ENCODE measurements around the gene DCAF6.

DCAF6 gene

DNA sequence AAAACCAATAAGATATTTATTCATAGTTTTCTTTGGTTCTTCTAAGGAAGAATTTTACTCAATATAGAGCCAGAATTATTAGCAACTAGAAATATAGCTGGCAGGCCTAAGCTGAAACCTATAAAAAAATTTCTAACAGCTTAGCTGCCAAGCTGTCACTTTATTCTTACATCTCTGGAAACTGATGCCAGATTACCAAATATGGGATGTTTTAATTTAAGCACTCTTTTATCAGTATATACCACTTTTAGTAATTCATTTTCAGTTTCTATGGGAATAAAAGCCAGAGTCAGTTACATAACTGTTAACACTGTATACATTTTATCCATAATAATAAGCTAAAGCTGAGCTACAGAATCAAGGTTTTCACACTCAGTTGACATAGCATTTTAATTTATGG lies 69.0 kb downstream of the DCAF6 start:
- no peak overlapping the region for H3K4me3 ChIP-seq (ENCODE audit: low read depth, low read length)
- DNase-seq (ENCODE audit: low read depth), result no peak
- TF ChIP-seq, protein P1, sequence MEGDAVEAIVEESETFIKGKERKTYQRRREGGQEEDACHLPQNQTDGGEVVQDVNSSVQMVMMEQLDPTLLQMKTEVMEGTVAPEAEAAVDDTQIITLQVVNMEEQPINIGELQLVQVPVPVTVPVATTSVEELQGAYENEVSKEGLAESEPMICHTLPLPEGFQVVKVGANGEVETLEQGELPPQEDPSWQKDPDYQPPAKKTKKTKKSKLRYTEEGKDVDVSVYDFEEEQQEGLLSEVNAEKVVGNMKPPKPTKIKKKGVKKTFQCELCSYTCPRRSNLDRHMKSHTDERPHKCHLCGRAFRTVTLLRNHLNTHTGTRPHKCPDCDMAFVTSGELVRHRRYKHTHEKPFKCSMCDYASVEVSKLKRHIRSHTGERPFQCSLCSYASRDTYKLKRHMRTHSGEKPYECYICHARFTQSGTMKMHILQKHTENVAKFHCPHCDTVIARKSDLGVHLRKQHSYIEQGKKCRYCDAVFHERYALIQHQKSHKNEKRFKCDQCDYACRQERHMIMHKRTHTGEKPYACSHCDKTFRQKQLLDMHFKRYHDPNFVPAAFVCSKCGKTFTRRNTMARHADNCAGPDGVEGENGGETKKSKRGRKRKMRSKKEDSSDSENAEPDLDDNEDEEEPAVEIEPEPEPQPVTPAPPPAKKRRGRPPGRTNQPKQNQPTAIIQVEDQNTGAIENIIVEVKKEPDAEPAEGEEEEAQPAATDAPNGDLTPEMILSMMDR (IDR thresholded peaks at IDR 0.05; ENCODE audit: low read depth, low read length, missing control alignments), result no peak

DNA sequence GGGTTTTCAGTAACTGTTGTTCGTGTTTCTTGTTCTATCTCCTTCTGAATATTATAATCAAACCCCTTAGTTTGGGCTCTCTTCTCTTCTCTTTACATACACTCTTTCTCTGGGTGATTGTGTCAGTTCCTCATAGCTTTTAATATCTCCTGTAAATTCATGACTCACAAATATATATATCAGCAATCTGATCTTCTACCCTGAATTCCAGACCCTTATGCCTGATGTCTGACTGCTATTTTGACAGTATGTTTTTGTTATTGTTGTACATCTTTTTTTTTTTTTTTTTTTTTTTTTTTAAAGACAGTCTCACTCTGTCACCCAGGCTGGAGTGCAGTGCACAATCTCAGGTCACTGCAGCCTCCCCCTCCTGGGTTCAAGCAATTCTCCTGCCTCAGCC lies 71.2 kb downstream of the DCAF6 start:
- TF ChIP-seq, protein P1 (IDR thresholded peaks at IDR 0.05; ENCODE audit: low read depth, low read length, missing control alignments), result no peak
- no peak overlapping the region for H3K4me3 ChIP-seq (ENCODE audit: low read depth, low read length)
- no peak for DNase-seq (ENCODE audit: low read depth)

DNA sequence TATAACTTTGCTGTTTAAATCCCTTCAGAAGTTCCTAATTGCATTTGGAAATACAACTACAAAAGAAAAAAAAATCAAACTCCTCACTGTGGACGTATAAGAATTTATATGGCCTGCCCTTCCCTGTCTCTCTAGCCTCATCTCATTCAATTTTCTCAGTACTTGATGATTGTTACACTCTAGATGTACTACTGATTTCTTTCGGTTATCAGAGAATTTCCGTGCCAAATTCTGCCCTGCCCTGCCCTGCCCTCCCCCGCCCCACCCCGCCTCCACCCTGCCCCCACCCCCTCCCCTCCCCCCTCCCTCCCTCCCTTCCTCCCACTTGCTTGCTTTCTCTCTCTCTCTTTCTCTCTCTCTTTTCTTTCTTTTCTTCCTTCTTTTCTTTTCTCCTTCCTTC lies 72.1 kb downstream of the DCAF6 start:
- H3K4me3 ChIP-seq (ENCODE audit: low read depth, low read length), result no peak overlapping the region
- no peak for DNase-seq (ENCODE audit: low read depth)
- TF ChIP-seq, protein P1 (IDR thresholded peaks at IDR 0.05; ENCODE audit: low read depth, low read length, missing control alignments), result no peak

DNA sequence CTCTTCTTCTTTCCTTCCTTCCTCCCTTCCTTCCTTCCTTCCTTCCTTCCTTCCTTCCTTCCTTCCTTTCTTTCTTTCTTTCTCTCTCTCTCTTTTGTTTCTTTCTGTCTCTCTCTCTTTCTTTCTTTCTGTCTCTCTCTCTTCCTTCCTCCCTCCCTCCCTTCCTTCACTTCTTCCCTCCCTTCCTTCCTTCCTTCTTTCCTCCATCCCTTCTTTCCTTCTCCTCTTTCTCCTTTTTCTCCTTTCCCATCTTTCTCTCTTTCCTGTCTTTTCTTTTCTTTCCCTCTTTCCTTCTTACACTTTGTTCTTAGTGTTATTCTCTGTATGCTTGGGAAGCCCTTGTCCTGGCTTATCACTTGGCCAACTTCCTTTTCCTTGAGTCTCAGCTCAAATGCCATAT lies 72.8 kb downstream of the DCAF6 start:
- TF ChIP-seq, protein P1 (IDR thresholded peaks at IDR 0.05; ENCODE audit: low read depth, low read length, missing control alignments), result no peak
- H3K4me3 ChIP-seq (ENCODE audit: low read depth, low read length), result no peak overlapping the region
- no peak for DNase-seq (ENCODE audit: low read depth)

DNA sequence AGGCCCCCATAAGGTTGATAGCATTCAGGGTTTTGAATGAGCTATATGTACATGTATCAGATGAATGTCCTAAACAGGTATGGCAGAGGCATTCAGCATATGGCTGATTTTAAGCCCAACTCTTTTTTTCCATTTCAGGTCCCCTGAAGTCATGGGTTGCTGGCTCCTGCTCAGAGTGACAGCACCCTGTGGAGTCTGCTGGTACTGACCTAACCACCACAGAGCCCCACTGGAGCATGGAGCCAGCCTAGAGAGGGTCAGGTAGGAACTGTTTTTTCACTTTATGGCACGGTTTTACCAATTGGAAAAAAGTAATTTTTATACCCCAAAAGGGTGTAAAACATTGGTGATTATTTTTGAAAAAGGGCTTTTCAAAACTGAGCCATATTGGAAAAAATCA lies 82.9 kb downstream of the DCAF6 start:
- DNase-seq (ENCODE audit: low read depth), result no peak
- TF ChIP-seq, protein P1 (IDR thresholded peaks at IDR 0.05; ENCODE audit: low read depth, low read length, missing control alignments), result no peak
- no peak overlapping the region for H3K4me3 ChIP-seq (ENCODE audit: low read depth, low read length)

DNA sequence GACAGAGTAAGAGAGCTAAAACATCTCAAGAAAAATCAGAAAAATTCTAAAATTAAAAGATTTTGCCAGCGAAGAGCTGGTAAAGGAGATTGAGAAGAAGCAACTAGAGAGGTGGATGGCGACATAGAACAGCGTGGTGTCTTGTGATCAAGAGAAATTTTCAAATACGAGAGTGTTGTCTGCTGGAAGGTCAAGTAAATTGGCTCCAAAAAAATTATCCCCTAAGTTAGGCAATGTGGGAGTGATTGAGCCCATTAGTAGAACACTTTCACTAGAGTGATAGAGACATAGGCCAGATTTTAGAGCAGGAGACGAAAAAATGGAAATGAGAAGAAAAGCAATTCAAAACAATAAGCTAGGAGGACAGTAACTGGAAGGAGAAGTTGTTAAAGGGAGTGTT lies 94.7 kb downstream of the DCAF6 start:
- no peak overlapping the region for H3K4me3 ChIP-seq (ENCODE audit: low read depth, low read length)
- no peak for DNase-seq (ENCODE audit: low read depth)
- TF ChIP-seq, protein P1 (IDR thresholded peaks at IDR 0.05; ENCODE audit: low read depth, low read length, missing control alignments), result no peak

DNA sequence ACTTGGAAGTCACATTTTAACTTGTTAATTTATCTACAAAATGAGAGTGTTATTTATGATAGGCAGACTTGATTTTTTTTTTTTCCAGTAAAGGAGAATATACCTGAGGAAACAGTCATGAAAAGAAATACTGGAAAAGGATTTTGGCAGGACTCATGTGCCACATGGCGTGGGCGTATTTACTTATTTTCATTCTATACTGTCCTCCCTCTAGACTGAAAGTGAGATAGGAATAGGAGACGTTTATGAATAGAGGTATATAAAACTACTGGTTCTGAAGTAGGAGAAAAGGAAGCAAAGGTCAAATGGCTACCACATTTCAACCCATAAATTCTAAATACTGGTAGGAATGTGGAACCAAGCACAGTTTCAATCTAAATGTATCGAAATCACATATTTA lies 95.1 kb downstream of the DCAF6 start:
- TF ChIP-seq, protein P1 (IDR thresholded peaks at IDR 0.05; ENCODE audit: low read depth, low read length, missing control alignments), result no peak
- no peak overlapping the region for H3K4me3 ChIP-seq (ENCODE audit: low read depth, low read length)
- DNase-seq (ENCODE audit: low read depth), result no peak

All from GM12864 (cell line).